Transverse colon (tissue), 4 donors: Measurements from ENCODE around the gene SLC19A1. TPM values are rescaled to one million over a fixed set of nuclear protein-coding genes. Genes with fewer than 3 reads are reported as not detected.
"Not testable (repeated sequence)": the region's sequence is repeated elsewhere in the genome, so short reads cannot be mapped to it uniquely, and the experiment has no call there.

Experiments used
- DNase-seq: peaks from one replicate; pipeline ENCODE4 v3.0.0-alpha.2; 2019
- H3K27ac ChIP-seq, 4 donors: fragments of 200-600 bp; sonication (generic); 2 replicates each; pipeline ENCODE4 v1.5.1; 2016 to 2018; ENCODE audit warnings: inconsistent platforms in 4 of 4
- H3K27me3 ChIP-seq: fragments of 200-600 bp; sonication (generic); 2 replicates; pipeline ENCODE4 v1.5.1; 2017; ENCODE audit warnings: inconsistent platforms
- H3K36me3 ChIP-seq, 4 donors: fragments of 200-600 bp; sonication (generic); 2 replicates each; pipeline ENCODE4 v1.5.1; 2017 to 2019; ENCODE audit warnings: inconsistent platforms in 4 of 4
- H3K4me1 ChIP-seq, 4 donors: fragments of 200-600 bp; sonication (generic); 2 replicates each; pipeline ENCODE4 v1.5.1; 2017 to 2020; ENCODE audit warnings: inconsistent platforms in 4 of 4
- H3K4me3 ChIP-seq, 4 donors: fragments of 200-600 bp; sonication (generic); 1 replicate in 1 of 4; 2 replicates in 3 of 4; pipeline versions ENCODE4 v1.5.1 to v1.6.1; 2017 to 2019; ENCODE audit warnings: inconsistent platforms in 4 of 4
- H3K9me3 ChIP-seq, 2 donors: fragments of 200-600 bp; sonication (generic); 2 replicates each; pipeline ENCODE4 v1.5.1; 2017 to 2019; ENCODE audit warnings: inconsistent platforms in 2 of 2
- EP300 ChIP-seq: sonication (generic); formaldehyde crosslinking; IDR thresholded peaks from one replicate; pipeline ENCODE4 v1.6.1; 2017; ENCODE audit warnings: antibody characterized with exemption, low read depth
- POLR2A ChIP-seq: fragments of 450-650 bp; IDR thresholded peaks from one replicate; pipeline ENCODE4 v1.6.1; 2016; ENCODE audit warnings: antibody characterized with exemption, mild to moderate bottlenecking, moderate library complexity
- POLR2AphosphoS5 ChIP-seq, 3 donors: sonication (generic); formaldehyde crosslinking; IDR thresholded peaks; one replicate each; pipeline ENCODE4 v1.6.1; 2016; ENCODE audit warnings: antibody characterized with exemption in 3 of 3
- WGBS, 2 donors: methylation state at CpG; one replicate each; pipeline ENCODE4 v1.1.5; 2018; ENCODE audit warnings: low coverage in 1 of 2; 5-methylcytosine and 5-hydroxymethylcytosine counted together
- in situ Hi-C, 4 donors: fragments of 200-750 bp; cut with MboI; loops; one replicate each; pipeline versions ENCODE4 v1.15.0 to v1.15.1; 2017; ENCODE audit warnings: low sequenced_read_pairs in 3 of 4, low pct_ligation_motif_present in 1 of 4, low pct_unique_long_range_greater_than_20kb in 1 of 4
- intact Hi-C: fragments of 100-400 bp; cut with DNase I; formaldehyde crosslinking; loops from one replicate; pipeline ENCODE4 v1.15.1; 2023; ENCODE audit warnings: low total_unique reads
- total RNA-seq, 4 donors: library from RNA; depleted of rRNA; stranded (reverse); fragments of >200 nt; gene quantifications; one replicate each; pipeline ENCODE4 v1.1.0, GENCODE V29; 2016
- TF ChIP-seq, protein P1 (sequence below), 5 experiments: fragments of 200-600 bp in 3 of 5; fragments of 450-650 bp in 2 of 5; sonication (generic) in 3 of 5; IDR thresholded peaks; 1 replicate in 2 of 5; 2 replicates in 3 of 5; pipeline ENCODE4 v1.5.1; 2016 to 2017; ENCODE audit warnings: antibody characterized with exemption in 5 of 5, inconsistent platforms in 3 of 5, mild to moderate bottlenecking in 2 of 5, moderate library complexity in 1 of 5

The SLC19A1 gene
- total RNA-seq, 4 donors from 2014 or later: 8.3 to 24.1 (median 17.3) TPM

GRCh38 chr21:45502600-45502999 is 39.6 kb downstream of the SLC19A1 start:
- TF ChIP-seq POLR2A: no peak
- TF ChIP-seq, protein P1, sequence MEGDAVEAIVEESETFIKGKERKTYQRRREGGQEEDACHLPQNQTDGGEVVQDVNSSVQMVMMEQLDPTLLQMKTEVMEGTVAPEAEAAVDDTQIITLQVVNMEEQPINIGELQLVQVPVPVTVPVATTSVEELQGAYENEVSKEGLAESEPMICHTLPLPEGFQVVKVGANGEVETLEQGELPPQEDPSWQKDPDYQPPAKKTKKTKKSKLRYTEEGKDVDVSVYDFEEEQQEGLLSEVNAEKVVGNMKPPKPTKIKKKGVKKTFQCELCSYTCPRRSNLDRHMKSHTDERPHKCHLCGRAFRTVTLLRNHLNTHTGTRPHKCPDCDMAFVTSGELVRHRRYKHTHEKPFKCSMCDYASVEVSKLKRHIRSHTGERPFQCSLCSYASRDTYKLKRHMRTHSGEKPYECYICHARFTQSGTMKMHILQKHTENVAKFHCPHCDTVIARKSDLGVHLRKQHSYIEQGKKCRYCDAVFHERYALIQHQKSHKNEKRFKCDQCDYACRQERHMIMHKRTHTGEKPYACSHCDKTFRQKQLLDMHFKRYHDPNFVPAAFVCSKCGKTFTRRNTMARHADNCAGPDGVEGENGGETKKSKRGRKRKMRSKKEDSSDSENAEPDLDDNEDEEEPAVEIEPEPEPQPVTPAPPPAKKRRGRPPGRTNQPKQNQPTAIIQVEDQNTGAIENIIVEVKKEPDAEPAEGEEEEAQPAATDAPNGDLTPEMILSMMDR (IDR thresholded peaks at IDR 0.05): no peak
- no peak for TF ChIP-seq EP300
- no peak for TF ChIP-seq POLR2AphosphoS5 (IDR thresholded peaks at IDR 0.05)
- no peak overlapping the region for H3K4me3 ChIP-seq
- peaks cover 8% of the 10 kb centered on the region for H3K27me3 ChIP-seq
- H3K36me3 ChIP-seq: no peaks in the 10 kb centered on the region
- no peaks in the 10 kb centered on the region for H3K9me3 ChIP-seq
- no peak overlapping the region for H3K27ac ChIP-seq
- 42 to 51% methylated on average over 7 to 10 of the region's 10 CpGs for WGBS, 2 donors
- in situ Hi-C loops (no loop called here), intact Hi-C loops (no loop called here)
- H3K4me1 ChIP-seq: no peaks in the 10 kb centered on the region
- no peak for DNase-seq

- H3K4me3 ChIP-seq: no peak overlapping the region
- TF ChIP-seq POLR2A (no peak), POLR2AphosphoS5 (IDR thresholded peaks at IDR 0.05) (no peak), EP300 (no peak)
- TF ChIP-seq, protein P1 (IDR thresholded peaks at IDR 0.05): no peak
- intact Hi-C loops: no loop called here
- peaks cover 8% of the 10 kb centered on the region for H3K27me3 ChIP-seq
- H3K9me3 ChIP-seq: no peaks in the 10 kb centered on the region
- H3K27ac ChIP-seq: no peak overlapping the region
- no peak for DNase-seq
- WGBS, 2 donors: 47 to 57% methylated on average over 1 to 9 of the region's 13 CpGs
- in situ Hi-C loops: no loop called here
- no peaks in the 10 kb centered on the region for H3K36me3 ChIP-seq
- no peaks in the 10 kb centered on the region for H3K4me1 ChIP-seq
These were observed 40.3 kb downstream of the SLC19A1 start for GRCh38 chr21:45502006-45502345.

- H3K36me3 ChIP-seq, H3K4me1 ChIP-seq, H3K4me3 ChIP-seq, H3K27me3 ChIP-seq, DNase-seq, H3K9me3 ChIP-seq, H3K27ac ChIP-seq, intact Hi-C loops, in situ Hi-C loops: not testable (repeated sequence)
- WGBS, 2 donors: 54 to 58% methylated on average over 6 to 14 of the region's 20 CpGs
These were observed 40.9 kb downstream of the SLC19A1 start for GRCh38 chr21:45501081-45502005.

DNA sequence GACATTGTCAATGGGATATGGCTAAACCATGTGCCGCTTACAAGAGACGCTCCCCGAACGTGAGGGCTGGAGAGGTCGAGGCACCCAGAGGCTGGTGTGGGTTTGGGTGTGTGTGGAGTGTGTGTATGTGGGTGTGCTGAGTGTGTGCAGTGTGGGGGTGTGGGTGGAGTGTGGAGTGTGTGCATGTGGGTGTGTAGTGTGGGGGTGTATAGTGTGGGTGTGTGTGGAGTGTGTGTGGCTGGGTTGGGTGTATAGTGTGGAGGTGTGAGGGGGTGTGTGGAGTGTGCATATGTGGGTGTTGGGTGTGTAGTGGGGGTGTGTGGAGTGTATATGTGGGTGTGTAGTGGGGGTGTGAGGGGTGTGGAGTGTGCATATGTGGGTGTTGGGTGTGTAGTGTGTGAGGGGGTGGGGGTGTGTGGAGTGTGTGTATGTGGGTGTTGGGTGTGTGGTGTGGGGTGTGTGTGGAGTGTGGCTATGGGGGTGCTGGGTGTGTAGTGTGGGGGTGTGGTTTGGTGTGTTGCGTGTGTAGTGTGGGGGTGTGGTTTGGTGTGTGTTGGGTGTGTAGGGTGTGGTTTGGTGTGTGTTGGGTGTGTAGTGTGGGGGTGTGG is 42.2 kb downstream of the SLC19A1 start:
- in situ Hi-C loops: no loop called here
- 76% methylated on average over 5 of the region's 6 CpGs; no CpG with 5 or more reads in 1 of the 2 donors for WGBS, 2 donors

More for the DNA sequence above, 42.2 kb downstream of the SLC19A1 start:
- H3K27ac ChIP-seq: no peak overlapping the region
- no peaks in the 10 kb centered on the region for H3K4me1 ChIP-seq
- no peak overlapping the region for H3K4me3 ChIP-seq
- H3K36me3 ChIP-seq: no peaks in the 10 kb centered on the region
- DNase-seq: no peak
- H3K27me3 ChIP-seq: peaks cover 2% of the 10 kb centered on the region
- intact Hi-C loops: no loop called here
- TF ChIP-seq EP300 (no peak), POLR2AphosphoS5 (IDR thresholded peaks at IDR 0.05) (no peak), POLR2A (no peak)
- TF ChIP-seq, protein P1 (IDR thresholded peaks at IDR 0.05): no peak
- no peaks in the 10 kb centered on the region for H3K9me3 ChIP-seq
